ENCODE measurements around the gene GNGT2.

DNA sequence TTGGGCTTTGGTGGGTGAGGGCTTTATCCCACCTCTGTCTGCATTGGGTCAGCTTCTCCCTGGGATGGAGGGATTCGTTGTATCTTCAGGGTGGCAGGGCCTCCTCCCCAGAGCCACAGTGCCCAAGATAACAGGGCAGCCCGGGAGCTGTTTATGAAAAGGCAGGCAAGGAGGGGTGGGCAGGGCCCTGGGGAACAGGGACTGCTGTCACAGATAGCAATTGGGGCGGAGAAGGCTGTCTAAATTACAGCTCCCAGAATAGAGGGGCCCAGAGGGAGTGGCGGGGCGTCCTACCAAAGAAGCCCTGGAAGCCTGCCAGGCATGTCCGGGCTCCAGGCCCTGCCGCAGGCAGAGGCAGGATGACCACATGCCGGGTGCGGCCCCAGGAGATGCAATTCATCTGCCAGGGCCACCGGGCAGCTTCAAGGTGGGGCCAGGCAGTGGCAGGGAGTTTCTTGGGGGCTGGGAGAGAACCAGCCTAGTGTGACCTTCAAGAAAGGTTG lies 39.0 kb upstream of the GNGT2 start:
- TF ChIP-seq, protein P1, sequence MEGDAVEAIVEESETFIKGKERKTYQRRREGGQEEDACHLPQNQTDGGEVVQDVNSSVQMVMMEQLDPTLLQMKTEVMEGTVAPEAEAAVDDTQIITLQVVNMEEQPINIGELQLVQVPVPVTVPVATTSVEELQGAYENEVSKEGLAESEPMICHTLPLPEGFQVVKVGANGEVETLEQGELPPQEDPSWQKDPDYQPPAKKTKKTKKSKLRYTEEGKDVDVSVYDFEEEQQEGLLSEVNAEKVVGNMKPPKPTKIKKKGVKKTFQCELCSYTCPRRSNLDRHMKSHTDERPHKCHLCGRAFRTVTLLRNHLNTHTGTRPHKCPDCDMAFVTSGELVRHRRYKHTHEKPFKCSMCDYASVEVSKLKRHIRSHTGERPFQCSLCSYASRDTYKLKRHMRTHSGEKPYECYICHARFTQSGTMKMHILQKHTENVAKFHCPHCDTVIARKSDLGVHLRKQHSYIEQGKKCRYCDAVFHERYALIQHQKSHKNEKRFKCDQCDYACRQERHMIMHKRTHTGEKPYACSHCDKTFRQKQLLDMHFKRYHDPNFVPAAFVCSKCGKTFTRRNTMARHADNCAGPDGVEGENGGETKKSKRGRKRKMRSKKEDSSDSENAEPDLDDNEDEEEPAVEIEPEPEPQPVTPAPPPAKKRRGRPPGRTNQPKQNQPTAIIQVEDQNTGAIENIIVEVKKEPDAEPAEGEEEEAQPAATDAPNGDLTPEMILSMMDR (IDR thresholded peaks at IDR 0.05; ENCODE audit: borderline replicate concordance, extremely low read depth, low read length, poor library complexity, severe bottlenecking), result no peak
- TF ChIP-seq EZH2 (IDR thresholded peaks at IDR 0.05; ENCODE audit: borderline replicate concordance, low read depth, low read length, severe bottlenecking), result no peak
